SU-DHL-6 (cell line): ENCODE data around the gene AP1B1.

Experiments used
- H2AFZ ChIP-seq: fragments of 200-600 bp; sonication (generic); 2 replicates; pipeline ENCODE4 v1.6.1; 2014; ENCODE audit warnings: low read depth, mild to moderate bottlenecking, moderate library complexity, mixed read lengths, antibody characterized with exemption, low read length; ENCODE audit not compliant: severe bottlenecking
- H3F3A ChIP-seq: fragments of 200-600 bp; shearing (Covaris generic); 2 replicates; pipeline ENCODE4 v1.6.0; 2016; ENCODE audit warnings: antibody characterized with exemption, mild to moderate bottlenecking; ENCODE audit not compliant: insufficient read depth
- H3K27ac ChIP-seq: fragments of 200-600 bp; sonication (generic); 2 replicates; pipeline ENCODE4 v1.5.1; 2016; ENCODE audit warnings: low read depth, mild to moderate bottlenecking, low read length, moderate library complexity, mixed read lengths
- H3K27me3 ChIP-seq: fragments of 200-600 bp; sonication (generic), shearing (Covaris generic); 2 replicates; pipeline ENCODE4 v1.6.0; 2014; ENCODE audit warnings: mild to moderate bottlenecking, low read length
- H3K36me3 ChIP-seq: fragments of 200-600 bp; sonication (generic); 2 replicates; pipeline ENCODE4 v1.6.1; 2014; ENCODE audit warnings: mild to moderate bottlenecking, low read length, mixed read lengths
- H3K4me2 ChIP-seq: fragments of 300-600, 200-600 bp; shearing (Covaris generic), sonication (generic); 2 replicates; pipeline ENCODE4 v1.6.0; 2014; ENCODE audit warnings: low read length, low read depth, mild to moderate bottlenecking; ENCODE audit not compliant: poor library complexity, severe bottlenecking
- H3K4me3 ChIP-seq: fragments of 200-600 bp; sonication (generic); 2 replicates; pipeline ENCODE4 v1.5.1; 2014; ENCODE audit warnings: antibody characterized with exemption, low read length, mild to moderate bottlenecking, mixed read lengths; ENCODE audit not compliant: insufficient read depth, poor library complexity, severe bottlenecking
- H3K79me2 ChIP-seq: fragments of 200-600 bp; sonication (generic); 2 replicates; pipeline ENCODE4 v1.6.1; 2014; ENCODE audit warnings: mild to moderate bottlenecking, low read length, moderate library complexity; ENCODE audit not compliant: insufficient read depth
- H3K9ac ChIP-seq: fragments of 200-600 bp; sonication (generic); 2 replicates; pipeline ENCODE4 v1.7.0; 2014; ENCODE audit warnings: mild to moderate bottlenecking, low read length
- H3K9me2 ChIP-seq: fragments of 200-600 bp; sonication (generic); replicated peaks from 2 replicates; pipeline ENCODE4 v1.6.1; 2014; ENCODE audit warnings: low read length; ENCODE audit not compliant: insufficient read depth
- H3K9me3 ChIP-seq: fragments of 200-600 bp; sonication (generic); 2 replicates; pipeline ENCODE4 v1.6.1; 2014; ENCODE audit warnings: low read length, mixed read lengths; ENCODE audit not compliant: insufficient read depth
- H4K20me1 ChIP-seq: fragments of 200-600 bp; sonication (generic); 2 replicates; pipeline ENCODE4 v1.6.1; 2014; ENCODE audit warnings: low read depth, mild to moderate bottlenecking, antibody characterized with exemption, low read length, moderate library complexity, mixed read lengths
- EZH2phosphoT487 ChIP-seq: fragments of 200-600 bp; sonication (generic), shearing (Covaris generic); conservative IDR thresholded peaks from 2 replicates; pipeline ENCODE4 v1.6.1; 2018; ENCODE audit warnings: mild to moderate bottlenecking, antibody characterized with exemption, low read length, moderate library complexity, mixed read lengths
- TF ChIP-seq, protein P1 (sequence below): fragments of 200-600 bp; sonication (generic); IDR thresholded peaks from one replicate; pipeline ENCODE4 v1.5.1; 2017; ENCODE audit warnings: antibody characterized with exemption, mild to moderate bottlenecking, low read length, moderate library complexity; ENCODE audit not compliant: insufficient read depth, poor library complexity, severe bottlenecking

AP1B1 gene

DNA sequence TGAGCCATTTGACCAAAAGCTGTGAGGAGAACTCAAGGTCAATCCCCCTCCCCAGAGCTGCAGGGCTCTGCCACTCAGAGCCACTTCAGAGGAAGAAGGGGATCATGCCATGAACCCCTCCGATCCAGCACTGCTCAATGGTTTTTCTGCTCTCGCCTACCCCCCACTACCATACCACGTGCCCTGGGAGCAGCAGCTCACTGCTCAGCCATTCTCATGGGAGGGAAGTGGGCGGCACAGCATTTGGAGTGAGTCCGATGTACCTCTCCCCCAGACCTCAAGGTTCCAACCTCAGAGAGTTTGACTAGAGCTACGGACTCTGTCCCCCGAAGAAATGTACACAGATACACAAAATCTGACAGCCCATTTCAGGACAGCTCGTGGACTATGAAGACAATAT, 34.5 kb downstream of the AP1B1 start:
- TF ChIP-seq EZH2phosphoT487, result no peak
- TF ChIP-seq, protein P1, sequence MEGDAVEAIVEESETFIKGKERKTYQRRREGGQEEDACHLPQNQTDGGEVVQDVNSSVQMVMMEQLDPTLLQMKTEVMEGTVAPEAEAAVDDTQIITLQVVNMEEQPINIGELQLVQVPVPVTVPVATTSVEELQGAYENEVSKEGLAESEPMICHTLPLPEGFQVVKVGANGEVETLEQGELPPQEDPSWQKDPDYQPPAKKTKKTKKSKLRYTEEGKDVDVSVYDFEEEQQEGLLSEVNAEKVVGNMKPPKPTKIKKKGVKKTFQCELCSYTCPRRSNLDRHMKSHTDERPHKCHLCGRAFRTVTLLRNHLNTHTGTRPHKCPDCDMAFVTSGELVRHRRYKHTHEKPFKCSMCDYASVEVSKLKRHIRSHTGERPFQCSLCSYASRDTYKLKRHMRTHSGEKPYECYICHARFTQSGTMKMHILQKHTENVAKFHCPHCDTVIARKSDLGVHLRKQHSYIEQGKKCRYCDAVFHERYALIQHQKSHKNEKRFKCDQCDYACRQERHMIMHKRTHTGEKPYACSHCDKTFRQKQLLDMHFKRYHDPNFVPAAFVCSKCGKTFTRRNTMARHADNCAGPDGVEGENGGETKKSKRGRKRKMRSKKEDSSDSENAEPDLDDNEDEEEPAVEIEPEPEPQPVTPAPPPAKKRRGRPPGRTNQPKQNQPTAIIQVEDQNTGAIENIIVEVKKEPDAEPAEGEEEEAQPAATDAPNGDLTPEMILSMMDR, result no peak
- no peaks in the 10 kb centered on the region for H3K9me3 ChIP-seq
- H3K4me3 ChIP-seq, result no peak overlapping the region
- no peaks in the 10 kb centered on the region for H3K9me2 ChIP-seq
- H3K9ac ChIP-seq, result no peak overlapping the region
- H3F3A ChIP-seq, result no peaks in the 10 kb centered on the region
- H2AFZ ChIP-seq, result no peak overlapping the region
- H3K36me3 ChIP-seq, result peaks cover 4% of the 10 kb centered on the region; the same call in 1 of the 2 replicates
- H3K79me2 ChIP-seq, result no peaks in the 10 kb centered on the region
- H4K20me1 ChIP-seq, result no peaks in the 10 kb centered on the region
- H3K27me3 ChIP-seq, result no peaks in the 10 kb centered on the region
- H3K27ac ChIP-seq, result no peak overlapping the region
- no peak overlapping the region for H3K4me2 ChIP-seq

DNA sequence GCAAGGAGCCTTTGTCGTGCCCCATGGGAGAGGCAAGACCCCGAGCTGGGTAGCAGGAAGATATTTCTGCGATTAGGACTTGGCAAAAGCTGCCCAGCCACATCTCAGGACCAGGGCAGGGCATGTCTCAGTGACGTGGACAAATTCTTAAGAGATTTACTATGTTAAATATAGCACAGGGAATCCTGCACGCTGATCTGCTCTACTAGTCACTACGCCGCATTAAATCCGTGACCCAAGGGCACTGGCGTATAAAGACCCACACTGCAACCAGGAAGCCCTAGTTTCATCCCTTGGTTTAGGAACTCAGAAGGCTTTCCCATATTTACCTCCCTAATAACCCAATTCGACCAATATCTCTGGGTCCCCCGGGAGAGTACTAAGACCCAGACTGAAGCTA, 35.1 kb downstream of the AP1B1 start:
- no peak overlapping the region for H3K4me2 ChIP-seq
- no peak overlapping the region for H2AFZ ChIP-seq
- H3K36me3 ChIP-seq, result peaks cover 9% of the 10 kb centered on the region; the same call in 1 of the 2 replicates
- no peaks in the 10 kb centered on the region for H3F3A ChIP-seq
- H3K4me3 ChIP-seq, result no peak overlapping the region
- no peaks in the 10 kb centered on the region for H4K20me1 ChIP-seq
- TF ChIP-seq, protein P1, result no peak
- TF ChIP-seq EZH2phosphoT487, result no peak
- no peaks in the 10 kb centered on the region for H3K79me2 ChIP-seq
- H3K9me2 ChIP-seq, result no peaks in the 10 kb centered on the region
- no peaks in the 10 kb centered on the region for H3K9me3 ChIP-seq
- H3K27me3 ChIP-seq, result no peaks in the 10 kb centered on the region
- no peak overlapping the region for H3K9ac ChIP-seq
- H3K27ac ChIP-seq, result no peak overlapping the region

DNA sequence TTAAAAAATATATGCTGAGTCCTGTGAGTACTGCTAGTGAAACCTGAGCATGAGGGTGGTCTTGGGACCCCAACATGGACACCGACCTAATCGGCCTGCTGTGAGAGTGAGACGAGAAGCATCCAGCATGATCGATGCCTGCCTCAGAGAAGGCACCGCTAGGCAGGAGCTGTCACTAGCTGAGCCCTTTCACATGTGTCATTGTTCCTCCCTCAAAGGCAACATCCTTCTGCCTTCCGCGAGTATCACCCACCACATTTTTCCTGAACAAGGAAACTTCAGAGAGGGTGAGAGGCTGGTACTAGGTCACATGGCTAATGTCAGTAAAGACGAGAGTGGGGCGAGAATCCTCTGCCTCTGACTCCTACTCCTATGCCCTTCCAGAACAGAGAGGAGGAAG, 35.6 kb downstream of the AP1B1 start:
- H4K20me1 ChIP-seq, result no peaks in the 10 kb centered on the region
- H3K79me2 ChIP-seq, result no peaks in the 10 kb centered on the region
- H3K36me3 ChIP-seq, result peaks cover 14% of the 10 kb centered on the region; the same call in 1 of the 2 replicates
- H3K4me2 ChIP-seq, result no peak overlapping the region
- H3K4me3 ChIP-seq, result no peak overlapping the region
- H3K9me2 ChIP-seq, result no peaks in the 10 kb centered on the region
- H3F3A ChIP-seq, result no peaks in the 10 kb centered on the region
- H3K27me3 ChIP-seq, result no peaks in the 10 kb centered on the region
- H3K9ac ChIP-seq, result no peak overlapping the region
- no peak overlapping the region for H3K27ac ChIP-seq
- no peak overlapping the region for H2AFZ ChIP-seq
- no peaks in the 10 kb centered on the region for H3K9me3 ChIP-seq
- TF ChIP-seq, protein P1, result no peak
